Fibroblast of mammary gland (primary cell): ENCODE results near the gene POC5.

Experiments used
- DNase-seq: peaks from one replicate; pipeline ENCODE4 v3.0.0-alpha.2; 2010; ENCODE audit warnings: low read depth
- H3K4me3 ChIP-seq: 2 replicates; pipeline ENCODE4 v1.5.1; 2011; ENCODE audit warnings: low read depth, mild to moderate bottlenecking, low read length, moderate library complexity; ENCODE audit not compliant: control insufficient read depth
- TF ChIP-seq, protein P1 (sequence below): conservative IDR thresholded peaks from 2 replicates; pipeline ENCODE4 v1.5.1; 2011; ENCODE audit warnings: low read depth, low read length, inconsistent platforms; ENCODE audit not compliant: control insufficient read depth, insufficient read depth

The POC5 gene

GRCh38 chr5:75663579-75664284 is 53.5 kb downstream of the POC5 start:
- no peak overlapping the region for H3K4me3 ChIP-seq
- TF ChIP-seq, protein P1, sequence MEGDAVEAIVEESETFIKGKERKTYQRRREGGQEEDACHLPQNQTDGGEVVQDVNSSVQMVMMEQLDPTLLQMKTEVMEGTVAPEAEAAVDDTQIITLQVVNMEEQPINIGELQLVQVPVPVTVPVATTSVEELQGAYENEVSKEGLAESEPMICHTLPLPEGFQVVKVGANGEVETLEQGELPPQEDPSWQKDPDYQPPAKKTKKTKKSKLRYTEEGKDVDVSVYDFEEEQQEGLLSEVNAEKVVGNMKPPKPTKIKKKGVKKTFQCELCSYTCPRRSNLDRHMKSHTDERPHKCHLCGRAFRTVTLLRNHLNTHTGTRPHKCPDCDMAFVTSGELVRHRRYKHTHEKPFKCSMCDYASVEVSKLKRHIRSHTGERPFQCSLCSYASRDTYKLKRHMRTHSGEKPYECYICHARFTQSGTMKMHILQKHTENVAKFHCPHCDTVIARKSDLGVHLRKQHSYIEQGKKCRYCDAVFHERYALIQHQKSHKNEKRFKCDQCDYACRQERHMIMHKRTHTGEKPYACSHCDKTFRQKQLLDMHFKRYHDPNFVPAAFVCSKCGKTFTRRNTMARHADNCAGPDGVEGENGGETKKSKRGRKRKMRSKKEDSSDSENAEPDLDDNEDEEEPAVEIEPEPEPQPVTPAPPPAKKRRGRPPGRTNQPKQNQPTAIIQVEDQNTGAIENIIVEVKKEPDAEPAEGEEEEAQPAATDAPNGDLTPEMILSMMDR, result no peak
- DNase-seq, result no peak

GRCh38 chr5:75662061-75662460 is 55.2 kb downstream of the POC5 start:
- TF ChIP-seq, protein P1, result no peak
- no peak for DNase-seq
- H3K4me3 ChIP-seq, result no peak overlapping the region

- H3K4me3 ChIP-seq, result no peak overlapping the region
- TF ChIP-seq, protein P1, result no peak
- no peak for DNase-seq
Measured at GRCh38 chr5:75660678-75661465, 56.4 kb downstream of the POC5 start.

DNA sequence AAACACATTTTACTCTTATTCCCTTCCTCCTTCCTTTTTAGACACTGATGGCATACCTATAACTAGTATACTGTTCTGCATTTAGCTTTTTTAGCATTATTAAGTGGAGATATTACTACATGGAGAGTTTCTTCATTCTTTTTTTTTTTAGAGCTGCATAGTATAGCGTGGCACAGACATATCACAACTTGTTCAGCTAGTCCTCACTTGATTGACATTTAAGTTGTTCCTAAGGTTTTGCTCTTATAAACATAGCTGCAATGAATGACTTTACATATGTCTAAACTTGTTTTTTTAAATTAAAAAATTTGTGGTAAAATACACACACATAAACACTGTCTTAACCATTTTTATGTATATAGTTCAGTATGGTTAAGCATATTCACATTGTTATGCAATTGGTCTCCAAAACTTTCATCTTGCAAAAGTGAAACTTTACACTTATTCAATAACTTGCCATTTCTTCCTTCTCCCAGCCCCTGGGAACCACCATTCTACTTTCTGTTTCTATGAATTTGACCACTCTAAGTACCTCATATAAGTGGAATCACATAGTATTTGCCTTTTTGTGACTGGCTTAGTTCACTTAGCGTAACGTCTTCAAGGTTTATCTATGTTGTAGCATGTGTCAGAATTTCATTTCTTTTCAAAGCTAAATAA is 57.3 kb downstream of the POC5 start:
- TF ChIP-seq, protein P1, result no peak
- H3K4me3 ChIP-seq, result no peak overlapping the region
- DNase-seq, result no peak

- peak overlapping the region; percentile 68 for H3K4me3 ChIP-seq
- peak; percentile 43 for DNase-seq
- TF ChIP-seq, protein P1, result no peak
Measured at GRCh38 chr5:75656311-75657003, 60.8 kb downstream of the POC5 start.

- no peak overlapping the region for H3K4me3 ChIP-seq
- DNase-seq, result no peak
- TF ChIP-seq, protein P1, result no peak
Measured at GRCh38 chr5:75654693-75655295, 62.4 kb downstream of the POC5 start.
